ENCODE measurements around the gene CNNM2.
"Not testable (repeated sequence)": the region's sequence is repeated elsewhere in the genome, so short reads cannot be mapped to it uniquely, and the experiment has no call there.

The CNNM2 gene

GRCh38 chr10:103130910-103131309 is 212.8 kb downstream of the CNNM2 start:
- no peak for DNase-seq (ENCODE audit: low read depth)
- no peak overlapping the region for H3K4me3 ChIP-seq (ENCODE audit: low read depth, low read length)
- TF ChIP-seq, protein P1, sequence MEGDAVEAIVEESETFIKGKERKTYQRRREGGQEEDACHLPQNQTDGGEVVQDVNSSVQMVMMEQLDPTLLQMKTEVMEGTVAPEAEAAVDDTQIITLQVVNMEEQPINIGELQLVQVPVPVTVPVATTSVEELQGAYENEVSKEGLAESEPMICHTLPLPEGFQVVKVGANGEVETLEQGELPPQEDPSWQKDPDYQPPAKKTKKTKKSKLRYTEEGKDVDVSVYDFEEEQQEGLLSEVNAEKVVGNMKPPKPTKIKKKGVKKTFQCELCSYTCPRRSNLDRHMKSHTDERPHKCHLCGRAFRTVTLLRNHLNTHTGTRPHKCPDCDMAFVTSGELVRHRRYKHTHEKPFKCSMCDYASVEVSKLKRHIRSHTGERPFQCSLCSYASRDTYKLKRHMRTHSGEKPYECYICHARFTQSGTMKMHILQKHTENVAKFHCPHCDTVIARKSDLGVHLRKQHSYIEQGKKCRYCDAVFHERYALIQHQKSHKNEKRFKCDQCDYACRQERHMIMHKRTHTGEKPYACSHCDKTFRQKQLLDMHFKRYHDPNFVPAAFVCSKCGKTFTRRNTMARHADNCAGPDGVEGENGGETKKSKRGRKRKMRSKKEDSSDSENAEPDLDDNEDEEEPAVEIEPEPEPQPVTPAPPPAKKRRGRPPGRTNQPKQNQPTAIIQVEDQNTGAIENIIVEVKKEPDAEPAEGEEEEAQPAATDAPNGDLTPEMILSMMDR (IDR thresholded peaks at IDR 0.05; ENCODE audit: control insufficient read depth, extremely low read depth, insufficient read depth) = no peak

DNA sequence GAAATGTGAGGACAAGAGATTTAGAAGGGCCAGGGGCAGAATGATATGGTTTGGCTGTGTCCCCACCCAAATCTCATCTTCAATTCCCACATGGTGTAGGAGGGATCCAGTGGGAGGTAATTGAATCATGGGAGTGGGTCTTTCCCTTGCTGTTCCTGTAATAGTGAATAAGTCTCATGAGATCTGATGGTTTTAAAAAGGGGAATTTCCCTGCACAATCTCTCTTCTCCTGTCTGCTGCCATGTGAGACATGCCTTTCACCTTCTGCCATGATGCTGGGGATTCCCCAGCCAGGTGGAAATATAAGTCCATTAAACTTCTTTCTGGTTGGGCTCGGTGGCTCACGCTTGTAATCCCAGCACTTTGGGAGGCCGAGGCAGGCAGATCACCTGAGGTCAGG is 217.1 kb downstream of the CNNM2 start:
- not testable (repeated sequence) for DNase-seq (ENCODE audit: low read depth)

GRCh38 chr10:103139803-103140202 is 221.7 kb downstream of the CNNM2 start:
- no peak for DNase-seq (ENCODE audit: low read depth)
- TF ChIP-seq, protein P1 (IDR thresholded peaks at IDR 0.05; ENCODE audit: control insufficient read depth, extremely low read depth, insufficient read depth) = no peak
- no peak overlapping the region for H3K4me3 ChIP-seq (ENCODE audit: low read depth, low read length)

More for the DNA sequence above, 217.1 kb downstream of the CNNM2 start:
- H3K4me3 ChIP-seq (ENCODE audit: low read depth, low read length) = not testable (repeated sequence)

Measured in LNCaP clone FGC (cell line).